ENCODE measurements around the gene MAMSTR.
"Not testable (repeated sequence)": the region's sequence is repeated elsewhere in the genome, so short reads cannot be mapped to it uniquely, and the experiment has no call there.

The MAMSTR gene, protein sequence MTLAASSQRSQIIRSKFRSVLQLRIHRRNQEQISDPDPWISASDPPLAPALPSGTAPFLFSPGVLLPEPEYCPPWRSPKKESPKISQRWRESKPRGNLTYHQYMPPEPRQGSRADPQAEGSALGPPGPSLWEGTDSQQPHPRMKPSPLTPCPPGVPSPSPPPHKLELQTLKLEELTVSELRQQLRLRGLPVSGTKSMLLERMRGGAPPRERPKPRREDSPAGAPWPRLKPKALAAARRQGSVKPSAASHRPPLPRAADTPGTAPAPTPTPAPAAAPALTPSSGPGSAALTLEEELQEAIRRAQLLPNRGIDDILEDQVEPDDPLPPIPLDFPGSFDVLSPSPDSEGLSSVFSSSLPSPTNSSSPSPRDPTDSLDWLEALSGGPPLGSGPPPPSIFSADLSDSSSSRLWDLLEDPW

DNA sequence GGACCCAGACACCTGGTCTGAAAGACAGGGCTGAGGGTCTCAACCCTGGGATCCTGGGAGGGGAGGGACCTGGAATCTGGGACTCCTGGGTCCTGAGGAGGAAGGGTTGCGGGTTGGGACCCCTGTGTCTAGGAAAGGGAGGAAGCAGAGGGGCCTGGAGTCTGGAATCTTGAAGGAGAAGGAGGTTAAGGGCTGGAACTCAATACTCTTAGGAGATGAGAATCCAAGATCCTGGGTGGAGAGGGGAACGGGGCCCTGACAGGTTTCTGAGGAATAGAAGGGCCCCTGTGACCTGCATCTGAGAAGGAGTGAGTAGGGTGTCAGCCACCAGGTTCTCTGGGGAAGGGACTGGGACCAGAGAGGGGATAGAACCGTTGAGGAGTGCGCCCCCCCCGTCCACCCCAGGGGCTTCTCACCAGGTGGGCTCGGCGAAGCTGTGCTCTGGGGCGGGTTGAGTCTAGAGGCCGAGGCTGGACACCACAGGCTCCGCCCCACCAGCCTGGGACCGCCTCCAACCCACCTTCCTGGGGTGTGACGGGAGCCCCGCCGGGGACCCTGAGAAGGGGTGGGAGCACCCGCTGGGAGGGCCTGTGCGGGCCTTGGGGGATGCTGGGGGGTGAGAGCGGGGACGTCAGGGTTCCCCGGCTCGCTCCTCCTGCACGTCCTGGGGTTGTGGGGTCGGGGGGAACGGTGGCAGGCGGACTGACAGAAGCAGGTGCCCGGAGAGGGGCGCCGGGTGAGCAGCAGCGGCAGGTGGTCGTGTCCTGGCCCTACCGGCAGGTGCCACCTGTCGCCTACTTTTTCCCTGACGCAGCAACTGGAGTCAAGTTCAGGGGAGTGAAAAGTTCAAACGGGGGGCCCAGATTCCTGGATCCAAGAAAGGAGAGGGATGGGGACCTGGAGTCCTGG is at the start of gene MAMSTR:
Gene MAMSTR, minus strand, starts transcription at position 463 of the 909 bp plus-strand sequence. CDS start 694 bp downstream, outside the sequence.
- peak; percentile 60 for DNase-seq

DNA sequence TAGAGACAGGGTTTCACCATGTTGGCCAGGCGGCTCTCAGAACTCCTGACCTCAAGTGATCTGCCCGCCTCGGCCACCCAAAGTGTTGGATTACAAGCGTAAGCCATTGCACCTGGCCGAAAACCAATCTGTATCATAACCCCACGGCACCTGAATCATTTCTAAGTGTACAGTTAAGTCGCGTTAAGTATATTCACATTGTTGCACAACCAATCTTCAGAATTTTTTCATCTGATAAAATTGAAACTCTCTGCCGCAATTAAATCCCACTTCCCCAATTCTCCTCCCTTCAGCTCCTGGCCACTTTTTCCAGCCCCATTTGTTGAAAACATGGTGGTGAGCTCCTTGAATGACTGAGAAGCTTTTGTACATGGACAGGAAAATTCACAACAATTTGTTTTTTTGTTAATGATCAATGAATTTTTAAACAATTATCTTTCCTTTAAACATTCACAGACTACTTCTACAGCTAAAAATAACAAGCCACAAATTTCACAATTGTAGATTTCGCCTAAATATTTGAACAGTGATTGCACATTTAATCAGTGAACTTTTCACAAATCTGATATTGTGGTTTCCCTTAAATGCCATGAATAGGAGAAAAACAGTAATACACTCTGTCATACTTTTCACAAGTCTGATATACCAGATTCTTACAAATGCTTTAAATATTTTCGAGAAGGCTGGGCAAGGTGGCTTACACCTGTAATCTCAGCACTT is 49.6 kb upstream of the MAMSTR start:
- no peak for DNase-seq

DNA sequence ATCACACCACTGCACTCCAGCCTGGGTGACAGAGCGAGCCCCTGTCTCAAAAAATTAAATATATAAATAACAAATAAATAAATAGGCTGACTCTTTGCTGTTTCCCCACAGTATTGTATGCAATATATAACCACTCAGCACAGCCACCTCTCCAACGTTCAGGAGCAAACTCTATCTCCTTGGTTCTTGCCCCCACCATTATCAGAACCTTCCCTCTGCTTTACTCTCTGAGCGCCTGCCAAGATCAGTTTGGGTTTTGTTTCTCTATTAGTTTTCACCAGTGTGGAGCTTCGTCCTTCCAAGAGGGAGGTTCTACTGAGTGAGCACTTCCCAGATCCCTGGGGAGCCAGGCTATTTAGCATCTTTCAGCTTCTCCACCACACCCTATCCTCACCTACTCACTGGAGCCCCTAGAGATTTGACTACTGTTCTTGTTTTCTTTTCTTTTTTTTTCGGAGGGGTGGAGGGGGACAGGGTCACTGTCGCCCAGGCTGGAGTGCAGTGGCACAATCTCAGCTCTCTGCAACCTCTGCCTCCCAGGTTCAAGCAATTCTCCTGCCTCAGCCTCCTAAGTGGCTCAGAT is 48.7 kb upstream of the MAMSTR start:
- DNase-seq = peak; percentile 26

DNA sequence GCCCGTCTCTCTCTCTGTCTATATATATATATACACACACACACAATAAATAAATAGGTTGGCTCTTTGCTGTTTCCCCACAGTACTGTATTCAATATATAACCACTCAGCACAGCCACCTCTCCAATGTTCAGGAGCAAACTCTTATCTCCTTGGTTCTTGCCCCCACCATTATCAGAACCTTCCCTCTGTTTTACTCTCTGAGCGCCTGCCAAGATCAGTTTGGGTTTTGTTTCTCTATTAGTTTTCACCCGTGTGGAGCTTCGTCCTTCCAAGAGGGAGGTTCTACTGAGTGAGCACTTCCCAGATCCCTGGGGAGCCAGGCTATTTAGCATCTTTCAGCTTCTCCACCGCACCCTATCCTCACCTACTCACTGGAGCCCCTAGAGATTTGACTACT is 46.3 kb upstream of the MAMSTR start:
- DNase-seq = not testable (repeated sequence)

DNA sequence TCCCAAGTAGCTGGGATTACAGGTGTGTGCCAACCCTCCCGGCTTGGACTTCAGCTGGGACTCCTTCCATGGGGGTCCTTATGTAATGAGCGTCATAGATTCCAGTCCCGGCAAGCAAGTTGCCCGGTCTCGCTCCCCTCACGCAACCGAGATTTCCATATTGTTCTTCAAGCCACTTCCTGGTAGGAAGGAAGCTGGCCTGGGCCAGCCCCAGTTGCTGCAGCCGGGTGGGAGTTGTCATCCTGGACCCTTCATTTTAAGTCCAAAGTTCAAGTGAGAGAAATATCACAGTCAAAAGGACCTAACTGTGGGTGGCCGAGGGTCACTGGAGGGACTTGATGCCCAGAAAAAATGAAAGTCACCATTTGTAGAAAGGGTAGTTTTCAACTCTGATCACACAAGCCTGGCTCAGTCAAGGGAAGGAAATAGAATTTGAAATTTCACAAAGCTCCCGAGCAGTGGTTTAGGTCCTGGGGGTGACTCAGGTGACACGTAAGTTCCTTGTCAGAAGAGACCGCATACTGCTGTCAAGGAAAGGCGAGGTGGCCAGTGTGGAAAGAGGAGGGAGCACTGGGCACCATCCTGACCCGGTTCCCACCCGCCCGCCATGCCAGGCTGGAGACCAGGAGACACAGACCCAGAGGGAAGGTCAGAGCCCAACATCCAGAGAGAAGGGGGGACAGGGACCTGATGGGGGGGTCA is 41.1 kb upstream of the MAMSTR start:
- DNase-seq = no peak

DNA sequence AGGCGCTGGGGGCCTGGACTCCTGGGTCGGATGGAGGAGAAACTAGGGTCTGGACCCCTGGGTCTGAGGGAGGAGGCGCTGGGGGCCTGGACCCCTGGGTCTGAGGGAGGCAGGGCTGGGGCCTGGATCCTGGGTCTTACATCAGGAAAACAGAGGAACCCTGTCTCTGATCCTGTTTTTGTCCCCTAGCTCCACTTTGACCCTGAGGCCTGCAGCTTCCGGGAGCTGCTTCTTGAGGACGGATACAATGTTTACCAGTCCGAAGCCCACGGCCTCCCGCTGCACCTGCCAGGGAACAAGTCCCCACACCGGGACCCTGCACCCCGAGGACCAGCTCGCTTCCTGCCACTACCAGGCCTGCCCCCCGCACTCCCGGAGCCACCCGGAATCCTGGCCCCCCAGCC is 38.2 kb upstream of the MAMSTR start:
- no peak for DNase-seq

DNA sequence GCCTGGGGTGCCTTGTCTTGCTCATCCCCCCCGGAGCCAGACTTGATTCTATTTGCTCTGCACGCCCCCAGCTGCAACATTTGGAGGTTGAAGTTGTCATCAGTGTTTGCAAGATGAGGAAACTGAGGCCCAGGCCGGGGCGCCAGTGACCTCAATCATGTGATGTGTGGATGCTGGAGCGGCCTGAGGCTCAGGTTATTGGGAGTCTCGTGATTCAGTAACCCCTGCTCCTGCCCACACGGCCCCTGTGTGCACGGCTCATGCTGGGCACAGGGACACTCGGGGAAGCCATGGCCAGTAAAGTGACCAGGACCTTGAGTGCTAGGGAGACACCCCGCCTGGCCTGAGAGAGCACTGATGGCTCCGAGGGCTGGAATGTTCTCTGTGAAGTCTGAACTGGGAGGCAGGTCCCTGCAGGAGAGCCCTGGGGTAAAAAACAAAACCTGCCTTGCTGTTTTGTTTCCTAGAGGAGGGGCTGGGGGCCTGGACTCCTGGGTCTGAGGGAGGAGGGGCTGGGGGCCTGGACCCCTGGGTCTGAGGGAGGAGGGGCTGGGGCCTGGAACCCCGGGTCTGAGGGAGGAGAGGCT is 37.7 kb upstream of the MAMSTR start:
- DNase-seq = no peak

DNA sequence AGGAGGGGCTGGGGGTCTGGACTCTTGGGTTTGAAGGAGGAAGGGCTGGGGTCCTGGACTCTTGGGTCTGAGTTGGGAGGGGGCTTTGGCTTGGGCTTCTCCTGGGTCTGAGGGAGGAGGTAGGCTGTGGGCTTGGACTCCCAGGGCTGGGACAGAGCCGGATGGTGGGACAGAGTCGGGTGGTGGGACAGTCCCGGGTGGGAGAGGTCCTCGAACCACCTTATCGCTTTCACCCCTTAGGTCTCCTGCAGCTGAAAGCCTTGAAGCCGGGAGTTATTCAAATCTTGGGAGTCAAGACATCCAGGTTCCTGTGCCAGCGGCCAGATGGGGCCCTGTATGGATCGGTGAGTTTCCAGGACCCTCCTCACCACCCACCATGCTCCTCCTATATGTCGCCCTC is 37.2 kb upstream of the MAMSTR start:
- no peak for DNase-seq

DNA sequence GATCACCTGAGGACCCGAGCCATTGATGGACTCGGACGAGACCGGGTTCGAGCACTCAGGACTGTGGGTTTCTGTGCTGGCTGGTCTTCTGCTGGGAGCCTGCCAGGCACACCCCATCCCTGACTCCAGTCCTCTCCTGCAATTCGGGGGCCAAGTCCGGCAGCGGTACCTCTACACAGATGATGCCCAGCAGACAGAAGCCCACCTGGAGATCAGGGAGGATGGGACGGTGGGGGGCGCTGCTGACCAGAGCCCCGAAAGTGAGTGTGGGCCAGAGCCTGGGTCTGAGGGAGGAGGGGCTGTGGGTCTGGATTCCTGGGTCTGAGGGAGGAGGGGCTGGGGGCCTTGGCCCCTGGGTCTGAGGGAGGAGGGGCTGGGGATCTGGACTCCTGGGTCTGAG is 36.7 kb upstream of the MAMSTR start:
- no peak for DNase-seq

DNA sequence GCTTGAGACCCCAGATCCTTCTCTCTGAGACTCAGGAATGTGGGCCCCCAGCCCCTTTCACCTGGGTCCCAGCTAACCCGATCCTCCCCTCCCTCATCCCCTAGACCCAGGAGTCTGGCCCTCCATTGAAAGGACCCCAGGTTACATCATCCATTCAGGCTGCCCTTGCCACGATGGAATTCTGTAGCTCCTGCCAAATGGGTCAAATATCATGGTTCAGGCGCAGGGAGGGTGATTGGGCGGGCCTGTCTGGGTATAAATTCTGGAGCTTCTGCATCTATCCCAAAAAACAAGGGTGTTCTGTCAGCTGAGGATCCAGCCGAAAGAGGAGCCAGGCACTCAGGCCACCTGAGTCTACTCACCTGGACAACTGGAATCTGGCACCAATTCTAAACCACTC is 36.3 kb upstream of the MAMSTR start:
- DNase-seq = no peak

DNA sequence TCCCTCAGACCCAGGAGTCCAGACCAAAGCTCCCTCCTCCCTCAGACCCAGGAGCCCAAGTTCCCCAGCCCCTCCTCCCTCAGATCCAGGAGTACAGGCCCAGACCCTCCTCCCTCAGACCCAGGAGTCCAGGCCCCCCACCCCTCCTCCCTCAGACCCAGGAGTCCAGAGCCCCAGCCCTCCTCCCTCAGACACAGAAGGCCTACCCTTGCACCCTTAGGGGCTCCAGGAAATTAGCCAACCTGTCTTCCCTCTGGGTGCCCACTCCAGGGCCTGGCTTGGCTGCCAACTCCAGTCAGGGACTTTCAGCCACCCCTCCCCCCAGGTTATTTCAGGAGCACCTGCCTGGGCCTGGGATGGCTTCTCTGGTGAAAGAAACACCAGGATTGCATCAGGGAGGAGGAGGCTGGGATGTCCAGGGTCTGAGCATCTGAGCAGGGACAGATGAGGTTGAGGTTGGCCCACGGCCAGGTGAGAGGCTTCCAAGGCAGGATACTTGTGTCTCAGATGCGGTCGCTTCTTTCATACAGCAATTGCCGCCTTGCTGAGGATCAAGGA is 35.6 kb upstream of the MAMSTR start, which contains the start of gene FGF21:
Gene FGF21, plus strand, starts transcription at position 441 of the 558 bp plus-strand sequence. CDS start 713 bp downstream, outside the sequence.
- DNase-seq = no peak

DNA sequence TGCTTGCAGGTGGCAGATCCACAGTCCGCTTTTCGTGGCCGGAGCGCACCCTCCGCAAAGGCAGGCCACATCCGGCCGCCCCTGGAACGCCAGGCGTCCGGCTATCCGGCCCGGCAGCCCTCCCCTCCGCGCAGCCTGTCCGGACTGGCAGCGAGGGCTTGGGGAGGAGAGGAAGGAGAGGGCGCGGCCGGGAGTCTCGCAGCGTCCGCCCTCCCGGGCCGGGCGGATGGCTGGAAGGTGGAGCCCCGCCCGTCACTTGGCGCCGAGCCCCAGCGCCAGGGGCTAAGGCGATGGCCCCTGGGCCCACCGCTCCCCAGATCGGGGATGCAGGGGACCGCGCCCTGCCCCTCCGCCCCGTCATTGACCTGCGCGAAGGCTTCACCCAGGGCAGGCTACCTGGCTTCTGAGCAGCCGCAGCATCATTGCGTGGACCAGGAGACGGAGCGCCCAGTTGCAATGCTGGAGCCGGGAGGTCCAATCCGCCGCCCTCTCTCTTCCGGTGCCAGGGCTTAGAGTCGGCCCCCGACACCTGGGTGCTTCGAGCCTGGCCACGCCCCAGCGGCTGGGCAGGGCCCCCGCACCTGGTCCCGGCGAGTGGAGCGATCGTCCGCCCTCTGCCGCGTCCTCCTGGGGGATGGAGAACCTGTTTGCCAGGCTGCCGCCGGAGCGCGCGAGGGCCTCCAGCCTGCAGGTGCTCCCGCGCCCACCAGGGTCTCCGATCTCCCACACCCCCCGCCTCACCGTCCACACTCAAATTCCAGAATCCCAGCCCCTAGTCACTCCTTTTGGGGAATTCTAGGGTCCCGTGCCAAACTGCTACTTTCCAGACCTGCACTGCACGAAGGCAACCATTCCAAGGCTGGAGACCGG is 33.2 kb upstream of the MAMSTR start, which contains the start of gene FUT1:
Gene FUT1, minus strand, starts transcription at position 146 of the 870 bp plus-strand sequence. CDS start 1,360 bp downstream, outside the sequence.
- DNase-seq = peak; percentile 95

DNA sequence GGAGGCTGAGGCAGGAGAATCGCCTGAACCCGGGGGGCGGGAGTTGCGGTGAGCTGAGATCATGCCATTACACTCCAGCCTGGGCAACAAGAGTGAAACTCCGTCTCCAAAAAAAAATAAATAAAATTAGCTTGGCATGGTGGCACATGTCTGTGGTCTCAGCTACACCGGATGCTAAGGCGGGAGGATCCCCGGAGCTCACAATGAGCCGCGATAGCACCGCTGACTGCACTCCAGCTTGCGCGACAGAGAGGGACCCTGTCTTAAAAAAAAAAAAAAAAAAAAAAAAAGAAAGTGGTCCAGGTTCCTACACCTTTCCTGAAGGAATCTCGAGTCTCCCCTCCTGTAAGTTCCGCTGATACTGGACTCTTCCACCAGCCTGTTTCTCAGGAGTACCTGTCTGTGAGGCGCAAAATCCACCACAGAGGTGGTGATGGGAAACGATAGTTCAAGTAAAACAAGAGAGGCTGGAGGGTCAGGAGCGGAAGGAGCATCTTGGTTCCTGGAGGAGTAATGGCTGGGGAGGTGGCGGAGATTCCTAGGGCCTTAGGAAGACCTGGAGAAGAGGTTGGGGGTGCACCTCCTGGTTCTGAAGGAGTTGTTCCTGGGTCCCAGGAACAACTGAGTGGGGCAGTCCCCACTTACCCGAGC is 32.4 kb upstream of the MAMSTR start:
- no peak for DNase-seq

DNA sequence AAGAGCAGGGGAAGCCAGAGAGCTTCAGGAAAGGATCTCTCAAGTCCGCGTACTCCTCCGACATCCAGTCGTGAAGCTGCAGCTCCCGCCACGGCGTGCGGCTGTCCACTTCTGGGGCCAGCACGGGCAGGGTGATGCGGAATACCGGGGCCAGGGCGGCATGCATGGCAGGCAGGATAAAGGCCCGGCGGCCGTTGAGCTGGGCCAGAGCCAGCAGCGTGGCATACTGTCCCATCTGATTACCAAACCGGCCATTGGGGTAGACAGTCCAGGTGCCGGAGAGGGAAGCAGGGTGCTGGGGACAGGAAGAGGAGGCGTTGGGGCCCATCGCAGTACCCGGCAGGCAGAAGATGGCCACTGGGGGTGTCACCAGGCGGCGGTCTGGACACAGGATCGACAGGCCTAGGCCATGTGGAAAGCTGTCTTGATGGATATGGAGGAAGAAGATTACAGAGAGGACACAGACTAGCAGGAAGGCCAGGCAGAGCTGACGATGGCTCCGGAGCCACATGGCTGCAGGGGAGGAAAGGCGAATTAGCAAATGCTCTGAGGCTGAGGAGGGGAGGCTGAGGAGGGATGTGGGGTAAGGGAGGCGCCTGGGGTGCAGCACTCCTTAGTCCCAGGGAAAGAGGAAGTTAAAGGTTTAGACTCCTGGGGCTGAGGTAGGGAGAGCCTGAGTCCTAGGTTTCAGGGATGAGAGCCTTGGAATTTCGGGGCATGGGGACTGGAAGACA is 31.4 kb upstream of the MAMSTR start:
- DNase-seq = no peak

DNA sequence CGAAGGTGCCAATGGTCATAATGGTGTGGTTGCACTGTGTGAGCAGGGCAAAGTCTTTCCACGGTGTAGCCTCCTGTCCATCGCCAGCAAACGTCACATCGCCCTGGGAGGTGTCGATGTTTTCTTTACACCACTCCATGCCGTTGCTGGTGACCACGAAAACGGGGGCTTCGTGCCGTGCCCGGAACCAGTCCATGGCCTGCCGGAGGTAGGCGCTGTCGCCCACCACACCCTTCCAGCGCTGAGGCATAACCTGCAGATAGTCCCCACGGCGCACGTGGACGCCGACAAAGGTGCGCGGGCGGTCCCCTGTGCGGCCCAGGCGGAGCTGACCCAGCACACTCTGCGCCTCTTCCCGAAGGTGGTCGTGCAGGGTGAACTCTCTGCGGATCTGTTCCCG is 30.8 kb upstream of the MAMSTR start:
- DNase-seq = no peak

DNA sequence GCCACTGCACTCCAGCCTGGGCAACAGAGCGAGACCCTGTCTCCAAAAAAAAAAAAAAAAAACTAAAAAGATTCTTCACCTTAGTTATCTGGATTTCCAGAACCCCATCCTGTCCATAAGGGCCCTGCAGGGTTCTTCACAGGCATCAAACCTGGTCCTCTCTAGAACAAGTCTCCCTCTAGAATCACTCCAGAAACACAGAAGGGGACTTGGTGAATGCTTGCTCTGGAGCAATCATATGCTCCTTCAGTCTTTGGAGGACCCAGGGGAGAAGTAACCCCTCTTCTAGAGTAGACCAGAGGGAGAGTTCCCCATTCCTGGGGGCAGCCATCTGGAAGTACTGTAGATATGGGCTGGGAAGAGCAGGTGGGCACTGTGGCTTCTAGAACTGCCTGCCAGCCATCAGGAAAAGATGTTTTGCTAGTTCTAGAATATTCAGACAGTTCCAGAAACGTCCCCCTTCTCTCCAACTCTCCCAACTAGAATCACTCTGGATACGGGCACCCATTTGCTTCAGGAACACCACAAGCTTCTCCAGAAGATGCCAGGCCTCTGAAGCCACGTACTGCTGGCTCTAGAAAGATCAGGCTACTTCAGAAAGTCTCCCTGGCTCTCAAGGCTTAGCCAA is 30.2 kb upstream of the MAMSTR start:
- no peak for DNase-seq

DNA sequence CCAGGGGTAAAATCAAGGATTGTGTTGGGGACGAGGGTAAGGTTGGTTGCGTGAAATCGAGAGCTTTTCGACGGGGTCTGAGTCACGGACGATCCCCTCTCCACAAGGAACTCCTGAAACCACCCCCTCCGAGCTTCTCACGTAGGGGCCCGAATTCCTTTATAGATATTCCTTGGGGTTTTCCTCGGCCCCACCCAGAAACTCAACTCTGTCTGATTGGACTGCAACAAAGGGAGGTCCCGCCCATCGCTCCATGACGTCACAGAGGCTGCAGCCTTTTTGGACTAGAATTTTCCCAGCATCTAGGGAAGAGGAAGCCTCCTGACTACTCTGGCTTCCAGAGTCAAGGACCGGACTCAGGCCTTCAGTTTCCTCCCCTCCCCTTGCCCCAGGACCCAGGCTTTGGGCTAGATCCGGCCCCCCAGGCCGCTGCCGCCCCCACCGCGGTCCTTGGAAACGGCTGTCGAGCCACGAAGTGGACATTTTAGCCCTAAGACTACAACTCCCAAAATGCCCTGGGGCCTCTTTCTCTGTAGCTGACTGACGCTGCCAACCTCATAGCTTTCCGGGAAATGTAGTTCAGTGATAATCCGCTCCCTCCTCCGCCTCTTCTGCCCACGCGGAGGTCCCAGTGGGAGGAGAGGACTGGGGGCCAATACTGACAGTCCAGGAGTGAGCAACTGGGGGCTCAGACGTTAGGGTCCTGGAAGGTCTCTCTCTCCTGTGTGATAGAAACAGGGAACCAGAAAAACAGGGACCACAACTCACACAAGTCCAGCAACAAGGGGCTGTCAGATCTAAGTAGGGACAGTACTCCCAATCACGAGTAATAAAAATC is 27.4 kb upstream of the MAMSTR start, which contains the start of gene IZUMO1:
Gene IZUMO1, minus strand, starts transcription at position 172 of the 838 bp plus-strand sequence. CDS start 1,050 bp downstream, outside the sequence.
- no peak for DNase-seq
